HEK293T (cell line): ENCODE data around the gene LIN7C.

Experiments
- CTCF ChIA-PET: fragments of 350-600 bp; formaldehyde crosslinking; extraction: SDS; loops from one replicate; lab custom pipeline; 2021; ENCODE audit warnings: antibody characterized with exemption, inconsistent platforms; lab: Yijun Ruan, JAX
- POLR2A ChIA-PET: fragments of 350-600 bp; formaldehyde crosslinking; extraction: SDS; loops from one replicate; lab custom pipeline; 2020; ENCODE audit warnings: antibody characterized with exemption, inconsistent platforms; lab: Yijun Ruan, JAX
- DNase-seq: peaks from one replicate; pipeline ENCODE4 v3.0.0; 2012; ENCODE audit warnings: mixed read lengths; ENCODE audit errors: extremely low spot score
- ARNT ChIP-seq: fragments of 450-650 bp; IDR thresholded peaks from 2 replicates; pipeline ENCODE4 v1.6.1; 2017; ENCODE audit warnings: mild to moderate bottlenecking
- BHLHE40 ChIP-seq: fragments of 450-650 bp; IDR thresholded peaks from 2 replicates; pipeline ENCODE4 v1.6.1; 2016; ENCODE audit warnings: mild to moderate bottlenecking, moderate library complexity, borderline replicate concordance
- CTBP1 ChIP-seq: fragments of 450-650 bp; IDR thresholded peaks from 2 replicates; pipeline ENCODE4 v1.6.1; 2016; ENCODE audit warnings: borderline replicate concordance
- ELF4 ChIP-seq: fragments of 450-650 bp; IDR thresholded peaks from 2 replicates; pipeline ENCODE4 v1.6.1; 2017; ENCODE audit warnings: antibody characterized with exemption
- FOXA1 ChIP-seq: fragments of 450-650 bp; IDR thresholded peaks from 2 replicates; pipeline ENCODE4 v1.6.1; 2016; ENCODE audit warnings: mild to moderate bottlenecking
- FOXK2 ChIP-seq: fragments of 450-650 bp; IDR thresholded peaks from 2 replicates; pipeline ENCODE4 v1.6.1; 2016; ENCODE audit warnings: mild to moderate bottlenecking
- FOXM1 ChIP-seq: fragments of 450-650 bp; IDR thresholded peaks from 2 replicates; pipeline ENCODE4 v1.6.1; 2017; ENCODE audit warnings: mild to moderate bottlenecking, borderline replicate concordance
- HDGF ChIP-seq: fragments of 450-650 bp; IDR thresholded peaks from 2 replicates; pipeline ENCODE4 v1.6.1; 2017; ENCODE audit warnings: antibody characterized with exemption, borderline replicate concordance
- L3MBTL2 ChIP-seq: fragments of 450-650 bp; conservative IDR thresholded peaks from 2 replicates; pipeline ENCODE4 v1.6.1; 2016; ENCODE audit warnings: mild to moderate bottlenecking
- LEF1 ChIP-seq: fragments of 450-650 bp; IDR thresholded peaks from 2 replicates; pipeline ENCODE4 v1.6.1; 2017; ENCODE audit warnings: mild to moderate bottlenecking, borderline replicate concordance
- NFRKB ChIP-seq: fragments of 450-650 bp; IDR thresholded peaks from 2 replicates; pipeline ENCODE4 v1.6.1; 2016; ENCODE audit warnings: mild to moderate bottlenecking, moderate library complexity
- SP1 ChIP-seq: fragments of 450-650 bp; IDR thresholded peaks from 2 replicates; pipeline ENCODE4 v1.6.1; 2017
- SUZ12 ChIP-seq: fragments of 450-650 bp; IDR thresholded peaks from 2 replicates; pipeline ENCODE4 v1.6.1; 2016; ENCODE audit warnings: mild to moderate bottlenecking
- TARDBP ChIP-seq: fragments of 450-650 bp; IDR thresholded peaks from 2 replicates; pipeline ENCODE4 v1.6.1; 2016
- ZNF384 ChIP-seq: fragments of 450-650 bp; IDR thresholded peaks from 2 replicates; pipeline ENCODE4 v1.6.1; 2016
- TF ChIP-seq, protein P1 (sequence below): fragments of 450-650 bp; IDR thresholded peaks from 2 replicates; pipeline ENCODE4 v1.6.1; 2016

Gene LIN7C

GRCh38 chr11:27514558-27514957 lies 8.0 kb upstream of the LIN7C start:
- POLR2A ChIA-PET, result no interaction called here
- CTCF ChIA-PET, result no interaction called here
- TF ChIP-seq NFRKB (no peak), SUZ12 (no peak), ELF4 (no peak), ARNT (no peak), FOXM1 (no peak), L3MBTL2 (no peak), HDGF (no peak), SP1 (no peak), BHLHE40 (no peak), TARDBP (no peak), ZNF384 (no peak), FOXA1 (no peak)
- DNase-seq, result no peak

DNA sequence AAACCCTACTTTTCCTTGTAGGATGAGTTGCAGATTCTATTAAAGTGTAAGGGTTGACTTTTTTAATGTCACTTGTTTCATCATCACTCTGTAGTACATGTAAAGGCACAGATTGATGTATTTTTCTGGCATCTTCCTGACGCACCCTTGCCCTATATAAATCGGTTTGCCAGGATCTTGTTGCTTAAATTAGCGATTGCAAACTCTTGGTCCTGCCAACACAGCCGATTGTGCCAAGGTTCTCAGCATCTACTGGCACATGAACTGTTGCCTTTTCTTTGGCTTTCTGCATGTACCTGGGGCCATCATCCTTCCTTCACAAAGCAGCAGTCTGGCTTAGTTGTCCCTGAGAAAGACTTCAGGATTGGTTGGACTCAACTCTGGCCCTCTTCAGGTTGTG lies 7.5 kb upstream of the LIN7C start:
- no peak for DNase-seq
- POLR2A ChIA-PET, result no interaction called here
- CTCF ChIA-PET, result interaction anchor here (0.6 kb wide), 1 partner anchor 99 kb away, joined by 3 read pairs; no protein-coding TSS in a partner anchor
- no peak for TF ChIP-seq ARNT
- no peak for TF ChIP-seq FOXK2
- no peak for TF ChIP-seq CTBP1
- TF ChIP-seq LEF1, result no peak
- no peak for TF ChIP-seq L3MBTL2
- TF ChIP-seq SUZ12, result no peak
- TF ChIP-seq FOXM1, result no peak
- TF ChIP-seq SP1, result no peak
- TF ChIP-seq ZNF384, result no peak

- CTCF ChIA-PET, result interaction anchor here (0.6 to 1.5 kb wide), 2 partner anchors 14 to 98 kb away, joined by 3 read pairs; no protein-coding TSS in a partner anchor
- no peak for DNase-seq
- POLR2A ChIA-PET, result no interaction called here
- no peak for TF ChIP-seq FOXK2
- TF ChIP-seq HDGF, result no peak
- TF ChIP-seq NFRKB, result no peak
- no peak for TF ChIP-seq ZNF384
- TF ChIP-seq SP1, result no peak
- no peak for TF ChIP-seq BHLHE40
- no peak for TF ChIP-seq SUZ12
- no peak for TF ChIP-seq TARDBP
- no peak for TF ChIP-seq FOXM1
- no peak for TF ChIP-seq LEF1
- no peak for TF ChIP-seq CTBP1
- TF ChIP-seq, protein P1, sequence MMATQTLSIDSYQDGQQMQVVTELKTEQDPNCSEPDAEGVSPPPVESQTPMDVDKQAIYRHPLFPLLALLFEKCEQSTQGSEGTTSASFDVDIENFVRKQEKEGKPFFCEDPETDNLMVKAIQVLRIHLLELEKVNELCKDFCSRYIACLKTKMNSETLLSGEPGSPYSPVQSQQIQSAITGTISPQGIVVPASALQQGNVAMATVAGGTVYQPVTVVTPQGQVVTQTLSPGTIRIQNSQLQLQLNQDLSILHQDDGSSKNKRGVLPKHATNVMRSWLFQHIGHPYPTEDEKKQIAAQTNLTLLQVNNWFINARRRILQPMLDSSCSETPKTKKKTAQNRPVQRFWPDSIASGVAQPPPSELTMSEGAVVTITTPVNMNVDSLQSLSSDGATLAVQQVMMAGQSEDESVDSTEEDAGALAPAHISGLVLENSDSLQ, result no peak
- TF ChIP-seq ELF4, result no peak
- TF ChIP-seq L3MBTL2, result no peak
- no peak for TF ChIP-seq FOXA1
- TF ChIP-seq ARNT, result no peak
These were observed 6.8 kb upstream of the LIN7C start for GRCh38 chr11:27513389-27513788.

- no peak for TF ChIP-seq ELF4
- TF ChIP-seq NFRKB, result no peak
- TF ChIP-seq, protein P1, result no peak
- no peak for TF ChIP-seq CTBP1
- TF ChIP-seq FOXM1, result no peak
- no peak for TF ChIP-seq LEF1
- no peak for TF ChIP-seq HDGF
- no peak for TF ChIP-seq L3MBTL2
- TF ChIP-seq SP1, result no peak
- no peak for TF ChIP-seq FOXK2
- TF ChIP-seq SUZ12, result no peak
- no peak for TF ChIP-seq BHLHE40
- no peak for TF ChIP-seq TARDBP
- no peak for TF ChIP-seq ARNT
- TF ChIP-seq ZNF384, result no peak
- no peak for TF ChIP-seq FOXA1
- CTCF ChIA-PET, result interaction anchor here (1.5 kb wide), 1 partner anchor 13 kb away, joined by 3 read pairs; no protein-coding TSS in a partner anchor
- POLR2A ChIA-PET, result no interaction called here
- no peak for DNase-seq
These were observed 5.7 kb upstream of the LIN7C start for GRCh38 chr11:27512238-27512637.

GRCh38 chr11:27509908-27510307 lies 3.3 kb upstream of the LIN7C start:
- no peak for DNase-seq
- no peak for TF ChIP-seq CTBP1
- TF ChIP-seq HDGF, result no peak
- no peak for TF ChIP-seq SUZ12
- TF ChIP-seq LEF1, result no peak
- no peak for TF ChIP-seq ARNT
- TF ChIP-seq ZNF384, result no peak
- no peak for TF ChIP-seq SP1
- TF ChIP-seq FOXK2, result no peak
- no peak for TF ChIP-seq ELF4
- TF ChIP-seq FOXM1, result no peak
- ChIA-PET POLR2A (no interaction called here), CTCF (no interaction called here)

DNA sequence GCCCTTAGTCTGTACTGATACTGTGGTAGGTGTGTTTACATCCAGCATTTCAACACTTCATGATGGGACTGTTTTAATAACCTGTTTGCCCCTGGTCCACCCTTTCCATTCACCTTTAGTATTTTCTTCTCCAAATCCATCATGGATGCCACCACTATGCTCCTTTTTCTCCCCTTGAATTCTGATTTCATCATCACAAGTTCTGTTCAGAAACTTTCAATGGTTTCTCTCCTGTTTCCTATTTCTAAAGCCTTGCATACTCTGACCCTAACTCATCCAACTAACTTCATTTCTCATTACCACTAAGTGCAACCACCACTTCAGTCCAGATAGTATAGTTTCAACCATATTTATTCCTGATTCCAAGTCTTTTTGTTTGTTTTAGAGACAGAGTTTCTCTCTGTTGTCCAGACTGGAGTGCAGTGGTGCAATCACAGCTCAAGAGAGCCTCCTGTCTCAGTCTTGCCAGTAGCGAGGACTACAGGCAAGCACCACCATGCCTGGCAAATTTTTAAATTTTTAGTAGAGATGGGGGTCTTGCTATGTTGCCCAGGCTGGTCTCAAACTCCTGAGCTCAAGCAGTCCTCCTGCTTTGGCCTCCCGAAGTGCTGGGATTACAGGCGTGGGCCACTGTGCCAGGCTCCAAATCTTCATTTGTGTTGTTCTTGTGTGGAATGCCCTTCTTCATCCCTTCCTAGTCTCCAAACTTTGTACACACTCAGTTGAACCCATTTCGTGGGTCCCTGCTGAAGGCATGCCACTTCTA lies 1.2 kb upstream of the LIN7C start:
- TF ChIP-seq FOXA1 (no peak), HDGF (no peak), ELF4 (no peak), ZNF384 (no peak), FOXK2 (no peak), CTBP1 (no peak), FOXM1 (no peak), SUZ12 (no peak), NFRKB (no peak), L3MBTL2 (no peak), LEF1 (no peak)
- TF ChIP-seq, protein P1, result no peak
- no peak for DNase-seq
- ChIA-PET CTCF (no interaction called here), POLR2A (interaction anchor here (1.0 kb wide), 1 partner anchor 601 kb away, joined by 3 read pairs; the partner anchor contains the start of genes KIF18A and METTL15)
